Transverse colon (tissue), 4 donors: ENCODE data around the gene DHRS3.

Experiments used
- EP300 ChIP-seq: sonication (generic); formaldehyde crosslinking; IDR thresholded peaks from one replicate; pipeline ENCODE4 v1.6.1; 2017; ENCODE audit warnings: antibody characterized with exemption, low read depth
- POLR2A ChIP-seq: fragments of 450-650 bp; IDR thresholded peaks from one replicate; pipeline ENCODE4 v1.6.1; 2016; ENCODE audit warnings: antibody characterized with exemption, mild to moderate bottlenecking, moderate library complexity
- POLR2AphosphoS5 ChIP-seq, 3 donors: sonication (generic); formaldehyde crosslinking; IDR thresholded peaks; one replicate each; pipeline ENCODE4 v1.6.1; 2016; ENCODE audit warnings: antibody characterized with exemption in 3 of 3
- TF ChIP-seq, protein P1 (sequence below), 5 experiments: fragments of 200-600 bp in 3 of 5; fragments of 450-650 bp in 2 of 5; sonication (generic) in 3 of 5; IDR thresholded peaks; 1 replicate in 2 of 5; 2 replicates in 3 of 5; pipeline ENCODE4 v1.5.1; 2016 to 2017; ENCODE audit warnings: antibody characterized with exemption in 5 of 5, inconsistent platforms in 3 of 5, mild to moderate bottlenecking in 2 of 5, moderate library complexity in 1 of 5

DNA sequence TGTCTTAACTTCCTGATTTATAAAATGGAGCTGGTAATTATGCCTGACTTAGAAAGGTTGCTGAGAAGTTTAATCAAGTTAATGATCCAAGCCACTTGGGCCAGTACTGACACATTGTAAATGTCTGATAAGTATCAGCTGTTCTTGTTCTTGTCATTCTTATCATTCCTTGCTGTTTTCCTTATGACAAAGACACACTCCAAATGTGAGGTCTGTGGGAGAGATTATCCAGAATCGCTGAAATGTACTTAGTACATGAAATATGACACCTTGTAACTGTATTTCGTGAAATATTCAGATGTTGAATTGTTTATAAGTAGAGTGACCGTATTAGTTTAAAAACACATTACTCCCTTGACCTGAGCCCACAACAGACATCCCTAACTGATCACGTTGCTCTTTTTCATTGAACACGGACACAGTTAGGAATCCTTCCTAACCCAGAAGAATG lies 32.0 kb upstream of the DHRS3 start:
- TF ChIP-seq, protein P1, sequence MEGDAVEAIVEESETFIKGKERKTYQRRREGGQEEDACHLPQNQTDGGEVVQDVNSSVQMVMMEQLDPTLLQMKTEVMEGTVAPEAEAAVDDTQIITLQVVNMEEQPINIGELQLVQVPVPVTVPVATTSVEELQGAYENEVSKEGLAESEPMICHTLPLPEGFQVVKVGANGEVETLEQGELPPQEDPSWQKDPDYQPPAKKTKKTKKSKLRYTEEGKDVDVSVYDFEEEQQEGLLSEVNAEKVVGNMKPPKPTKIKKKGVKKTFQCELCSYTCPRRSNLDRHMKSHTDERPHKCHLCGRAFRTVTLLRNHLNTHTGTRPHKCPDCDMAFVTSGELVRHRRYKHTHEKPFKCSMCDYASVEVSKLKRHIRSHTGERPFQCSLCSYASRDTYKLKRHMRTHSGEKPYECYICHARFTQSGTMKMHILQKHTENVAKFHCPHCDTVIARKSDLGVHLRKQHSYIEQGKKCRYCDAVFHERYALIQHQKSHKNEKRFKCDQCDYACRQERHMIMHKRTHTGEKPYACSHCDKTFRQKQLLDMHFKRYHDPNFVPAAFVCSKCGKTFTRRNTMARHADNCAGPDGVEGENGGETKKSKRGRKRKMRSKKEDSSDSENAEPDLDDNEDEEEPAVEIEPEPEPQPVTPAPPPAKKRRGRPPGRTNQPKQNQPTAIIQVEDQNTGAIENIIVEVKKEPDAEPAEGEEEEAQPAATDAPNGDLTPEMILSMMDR (IDR thresholded peaks at IDR 0.05), result no peak
- TF ChIP-seq POLR2A (no peak), EP300 (no peak), POLR2AphosphoS5 (IDR thresholded peaks at IDR 0.05) (peak in 2 of 3 donors; percentile 45 to 69)
